ENCODE results near the gene SEC14L3. TPM values are rescaled to one million over a fixed set of nuclear protein-coding genes. Genes with fewer than 3 reads are reported as not detected.

Gene SEC14L3
- total and polyA plus RNA-seq, 2 of the 13 experiments (the other 11 are each of a cell fraction or from before 2014, with no cell fraction given): not detected

DNA sequence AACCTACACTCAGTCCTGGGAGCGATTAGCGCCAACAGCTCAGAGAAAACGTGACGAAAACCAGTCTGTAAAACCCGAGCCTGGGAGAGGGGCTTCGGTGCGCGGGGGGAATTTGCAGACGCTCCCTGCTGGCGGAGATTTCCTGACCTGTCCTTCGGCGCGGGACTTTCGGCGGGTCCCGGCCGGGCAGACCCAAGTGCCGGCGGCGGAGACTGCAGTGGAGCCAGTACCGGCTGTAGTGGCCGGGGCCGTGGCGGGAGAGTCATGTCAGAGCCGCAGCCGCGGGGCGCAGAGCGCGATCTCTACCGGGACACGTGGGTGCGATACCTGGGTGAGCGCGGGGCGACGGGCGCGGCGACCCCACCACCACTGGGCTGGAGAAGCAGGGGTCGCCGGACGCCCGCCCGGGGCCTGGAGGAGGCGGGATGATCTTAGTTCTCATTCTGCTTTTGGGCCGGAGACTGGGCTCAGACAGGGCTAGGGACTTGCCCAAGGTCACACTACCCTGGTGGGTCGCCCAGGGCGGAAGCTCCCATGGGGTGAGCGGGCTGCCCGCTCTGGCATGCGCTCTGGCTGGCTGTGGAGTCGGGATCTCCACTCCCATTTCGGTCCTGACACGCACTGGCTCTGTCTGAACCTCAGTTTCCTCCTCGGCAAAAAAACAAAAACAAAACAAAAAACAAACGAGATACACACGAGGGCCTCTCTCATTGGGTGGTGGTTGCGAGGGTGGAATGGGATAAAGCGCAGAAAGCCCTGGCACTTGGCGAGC, 46.0 kb downstream of the SEC14L3 start, which contains the start of gene MTFP1 (continued):
- TF ChIP-seq, protein P1, sequence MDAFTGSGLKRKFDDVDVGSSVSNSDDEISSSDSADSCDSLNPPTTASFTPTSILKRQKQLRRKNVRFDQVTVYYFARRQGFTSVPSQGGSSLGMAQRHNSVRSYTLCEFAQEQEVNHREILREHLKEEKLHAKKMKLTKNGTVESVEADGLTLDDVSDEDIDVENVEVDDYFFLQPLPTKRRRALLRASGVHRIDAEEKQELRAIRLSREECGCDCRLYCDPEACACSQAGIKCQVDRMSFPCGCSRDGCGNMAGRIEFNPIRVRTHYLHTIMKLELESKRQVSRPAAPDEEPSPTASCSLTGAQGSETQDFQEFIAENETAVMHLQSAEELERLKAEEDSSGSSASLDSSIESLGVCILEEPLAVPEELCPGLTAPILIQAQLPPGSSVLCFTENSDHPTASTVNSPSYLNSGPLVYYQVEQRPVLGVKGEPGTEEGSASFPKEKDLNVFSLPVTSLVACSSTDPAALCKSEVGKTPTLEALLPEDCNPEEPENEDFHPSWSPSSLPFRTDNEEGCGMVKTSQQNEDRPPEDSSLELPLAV (CRISPR knock-in tag; conservative IDR thresholded peaks at IDR 0.05; ENCODE audit: low read depth): no peak
- TF ChIP-seq PAWR (CRISPR knock-in tag; IDR thresholded peaks at IDR 0.05; ENCODE audit: borderline replicate concordance) (no peak), CBFB (CRISPR knock-in tag; IDR thresholded peaks at IDR 0.05) (peak; percentile 43; the same call in 1 of the 2 replicates), ZNF790 (CRISPR knock-in tag; IDR thresholded peaks at IDR 0.05; ENCODE audit: borderline replicate concordance) (no peak), NFKBIZ (CRISPR knock-in tag; IDR thresholded peaks at IDR 0.05) (no peak), TOPORS (CRISPR knock-in tag; IDR thresholded peaks at IDR 0.05) (no peak; the same call in 1 of the 2 replicates), PLRG1 (conservative IDR thresholded peaks at IDR 0.05) (no peak), ZNF12 (CRISPR knock-in tag; IDR thresholded peaks at IDR 0.05) (no peak), ZFP90 (CRISPR knock-in tag; IDR thresholded peaks at IDR 0.05; ENCODE audit: borderline replicate concordance) (no peak), ZNF263 (CRISPR knock-in tag; IDR thresholded peaks at IDR 0.05) (no peak), RELA (CRISPR knock-in tag; IDR thresholded peaks at IDR 0.05) (no peak), POLR2AphosphoS5 (IDR thresholded peaks at IDR 0.05; ENCODE audit: low read depth, low read length) (peak; percentile 61), GTF2F1 (IDR thresholded peaks at IDR 0.05; ENCODE audit: low read length) (no peak), ZNF598 (CRISPR knock-in tag; IDR thresholded peaks at IDR 0.05; ENCODE audit: borderline replicate concordance) (peak; percentile 51; the same call in 1 of the 2 replicates), SYNCRIP (IDR thresholded peaks at IDR 0.05; ENCODE audit: insufficient read depth, low read depth, low read length) (no peak), SMYD3 (CRISPR knock-in tag; IDR thresholded peaks at IDR 0.05) (no peak), ZFP36 (IDR thresholded peaks at IDR 0.05; ENCODE audit: borderline replicate concordance, low read depth, low read length, partially characterized antibody) (no peak), ZNF772 (CRISPR knock-in tag; IDR thresholded peaks at IDR 0.05) (peak; percentile 41; the same call in 1 of the 2 replicates), ZKSCAN1 (IDR thresholded peaks at IDR 0.05; ENCODE audit: low read length) (no peak), TBX2 (CRISPR knock-in tag; IDR thresholded peaks at IDR 0.05; ENCODE audit: borderline replicate concordance) (peak; percentile 44; the same call in 1 of the 2 replicates), SALL1 (CRISPR knock-in tag; IDR thresholded peaks at IDR 0.05) (no peak; the same call in 1 of the 2 replicates), HNRNPUL1 (IDR thresholded peaks at IDR 0.05; ENCODE audit: low read depth, low read length) (no peak)
- TF ChIP-seq, protein P2, sequence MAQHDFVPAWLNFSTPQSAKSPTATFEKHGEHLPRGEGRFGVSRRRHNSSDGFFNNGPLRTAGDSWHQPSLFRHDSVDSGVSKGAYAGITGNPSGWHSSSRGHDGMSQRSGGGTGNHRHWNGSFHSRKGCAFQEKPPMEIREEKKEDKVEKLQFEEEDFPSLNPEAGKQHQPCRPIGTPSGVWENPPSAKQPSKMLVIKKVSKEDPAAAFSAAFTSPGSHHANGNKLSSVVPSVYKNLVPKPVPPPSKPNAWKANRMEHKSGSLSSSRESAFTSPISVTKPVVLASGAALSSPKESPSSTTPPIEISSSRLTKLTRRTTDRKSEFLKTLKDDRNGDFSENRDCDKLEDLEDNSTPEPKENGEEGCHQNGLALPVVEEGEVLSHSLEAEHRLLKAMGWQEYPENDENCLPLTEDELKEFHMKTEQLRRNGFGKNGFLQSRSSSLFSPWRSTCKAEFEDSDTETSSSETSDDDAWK (CRISPR knock-in tag; IDR thresholded peaks at IDR 0.05): no peak
- TF ChIP-seq, protein P3, sequence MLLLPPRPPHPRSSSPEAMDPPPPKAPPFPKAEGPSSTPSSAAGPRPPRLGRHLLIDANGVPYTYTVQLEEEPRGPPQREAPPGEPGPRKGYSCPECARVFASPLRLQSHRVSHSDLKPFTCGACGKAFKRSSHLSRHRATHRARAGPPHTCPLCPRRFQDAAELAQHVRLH (CRISPR knock-in tag; IDR thresholded peaks at IDR 0.05; ENCODE audit: borderline replicate concordance, low read depth): no peak
- TF ChIP-seq, protein P4, sequence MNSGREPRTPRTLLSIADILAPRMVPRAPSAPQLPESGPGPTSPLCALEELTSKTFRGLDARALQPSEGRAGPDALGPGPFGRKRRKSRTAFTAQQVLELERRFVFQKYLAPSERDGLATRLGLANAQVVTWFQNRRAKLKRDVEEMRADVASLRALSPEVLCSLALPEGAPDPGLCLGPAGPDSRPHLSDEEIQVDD (CRISPR knock-in tag; IDR thresholded peaks at IDR 0.05; ENCODE audit: borderline replicate concordance): no peak

Data from HepG2 (cell line).